ENCODE data around the gene STAB2.
A peak's percentile ranks its signal among the peaks of the same experiment; 100 is the strongest.

STAB2 gene

GRCh38 chr12:103586791-103587370 lies at the start of gene STAB2:
STAB2 (plus strand) TSS chr12:103587273; CDS start chr12:103587477, 204 bp downstream.
- no peak for DNase-seq (ENCODE audit: low read depth, low spot score)

- DNase-seq (ENCODE audit: low read depth, low spot score): no peak
Measured at GRCh38 chr12:103538397-103538796, 48.7 kb upstream of the STAB2 start.

GRCh38 chr12:103540319-103540718 lies 46.8 kb upstream of the STAB2 start:
- DNase-seq (ENCODE audit: low read depth, low spot score): no peak

- DNase-seq (ENCODE audit: low read depth, low spot score): no peak
Measured at GRCh38 chr12:103542078-103542477, 45.0 kb upstream of the STAB2 start.

- DNase-seq (ENCODE audit: low read depth, low spot score): no peak
Measured at GRCh38 chr12:103546959-103547358, 40.1 kb upstream of the STAB2 start.

GRCh38 chr12:103547376-103547775 lies 39.7 kb upstream of the STAB2 start:
- no peak for DNase-seq (ENCODE audit: low read depth, low spot score)

GRCh38 chr12:103547929-103548328 lies 39.1 kb upstream of the STAB2 start:
- no peak for DNase-seq (ENCODE audit: low read depth, low spot score)

- peak; percentile 68 for DNase-seq (ENCODE audit: low read depth, low spot score)
Measured at GRCh38 chr12:103548622-103549601, 38.2 kb upstream of the STAB2 start.

- DNase-seq (ENCODE audit: low read depth, low spot score): no peak
Measured at GRCh38 chr12:103556890-103557627, 30.0 kb upstream of the STAB2 start.

- DNase-seq (ENCODE audit: low read depth, low spot score): no peak
Measured at GRCh38 chr12:103557628-103558010, 29.5 kb upstream of the STAB2 start.

GRCh38 chr12:103558879-103559278 lies 28.2 kb upstream of the STAB2 start:
- DNase-seq (ENCODE audit: low read depth, low spot score): peak; percentile 23

GRCh38 chr12:103560604-103561101 lies 26.4 kb upstream of the STAB2 start:
- DNase-seq (ENCODE audit: low read depth, low spot score): peak; percentile 18

GRCh38 chr12:103561174-103561573 lies 25.9 kb upstream of the STAB2 start:
- no peak for DNase-seq (ENCODE audit: low read depth, low spot score)

- no peak for DNase-seq (ENCODE audit: low read depth, low spot score)
Measured at GRCh38 chr12:103566398-103566797, 20.7 kb upstream of the STAB2 start.

GRCh38 chr12:103569278-103569677 lies 17.8 kb upstream of the STAB2 start:
- DNase-seq (ENCODE audit: low read depth, low spot score): no peak

- DNase-seq (ENCODE audit: low read depth, low spot score): peak; percentile 88
Measured at GRCh38 chr12:103571286-103571685, 15.8 kb upstream of the STAB2 start.

GRCh38 chr12:103572312-103573045 lies 14.6 kb upstream of the STAB2 start:
- no peak for DNase-seq (ENCODE audit: low read depth, low spot score)

GRCh38 chr12:103573185-103573584 lies 13.9 kb upstream of the STAB2 start:
- no peak for DNase-seq (ENCODE audit: low read depth, low spot score)

GRCh38 chr12:103578926-103579325 lies 8.1 kb upstream of the STAB2 start:
- no peak for DNase-seq (ENCODE audit: low read depth, low spot score)

- DNase-seq (ENCODE audit: low read depth, low spot score): no peak
Measured at GRCh38 chr12:103580026-103580425, 7.0 kb upstream of the STAB2 start.

- no peak for DNase-seq (ENCODE audit: low read depth, low spot score)
Measured at GRCh38 chr12:103583008-103583407, 4.1 kb upstream of the STAB2 start.

Data from ELF-1 (cell line).